CD1c-positive myeloid dendritic cell (primary cell): Measurements from ENCODE around the gene ITGAV.

Experiments
- DNase-seq: peaks from one replicate; pipeline ENCODE4 v3.0.0-alpha.2; 2016; ENCODE audit errors: extremely low spot score

ITGAV gene

DNA sequence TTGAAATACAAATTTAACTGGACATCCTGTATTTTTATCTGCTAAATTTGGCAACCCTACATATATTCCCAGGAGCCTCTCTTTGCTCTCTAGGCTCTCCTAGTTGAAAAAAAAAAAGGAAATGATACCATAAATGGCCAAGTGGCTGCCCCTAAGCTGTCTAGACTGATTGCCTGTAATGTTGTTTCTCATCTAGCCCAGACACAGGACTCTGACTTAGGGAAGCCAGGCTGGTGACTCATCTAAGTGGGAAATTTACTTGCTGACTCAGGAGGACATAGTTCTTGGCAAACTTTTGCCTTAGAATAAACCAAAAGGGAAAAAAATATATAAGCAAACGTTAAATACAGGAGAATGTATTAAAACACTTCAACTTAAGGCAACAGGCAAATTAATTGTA is 14.6 kb upstream of the ITGAV start:
- DNase-seq, result peak; percentile 93

DNA sequence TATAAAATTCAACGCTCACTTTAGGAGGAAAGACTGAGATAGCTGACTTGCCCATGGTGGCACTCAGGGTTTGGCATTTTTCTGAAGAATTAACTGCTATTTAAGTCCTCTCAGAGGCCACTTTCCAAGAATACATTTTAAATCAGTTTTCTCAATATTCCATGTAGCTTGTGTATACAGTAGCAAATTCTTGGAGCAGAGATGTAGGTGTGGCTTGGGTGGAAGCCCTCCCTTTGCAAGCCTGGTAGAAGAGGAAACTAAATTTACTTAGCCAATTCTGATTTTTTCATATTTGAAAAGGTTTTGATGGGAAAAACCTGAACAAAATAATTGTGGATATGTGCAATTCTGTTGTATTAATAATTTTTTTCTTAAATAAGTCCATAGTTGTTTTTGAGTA is 14.0 kb upstream of the ITGAV start:
- no peak for DNase-seq

DNA sequence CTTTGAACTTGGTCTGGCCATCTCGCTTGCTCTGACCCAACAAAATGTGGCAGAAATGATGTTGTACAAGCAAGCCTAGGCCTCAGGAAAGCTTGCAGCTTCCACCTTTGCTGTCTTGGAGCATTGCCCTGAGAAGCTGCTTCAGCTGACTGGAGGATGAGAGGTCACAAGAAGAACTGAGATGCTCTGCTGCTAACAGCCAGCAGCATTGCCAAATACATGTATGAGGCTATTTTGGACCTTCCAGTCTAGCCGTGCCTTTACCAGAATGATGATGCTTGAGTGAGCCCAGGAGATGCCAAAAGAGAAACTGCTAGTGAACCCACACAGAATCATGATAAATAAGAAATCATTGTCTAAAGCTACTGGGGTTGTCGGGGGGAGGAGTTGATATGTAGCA is 13.2 kb upstream of the ITGAV start:
- DNase-seq, result no peak

DNA sequence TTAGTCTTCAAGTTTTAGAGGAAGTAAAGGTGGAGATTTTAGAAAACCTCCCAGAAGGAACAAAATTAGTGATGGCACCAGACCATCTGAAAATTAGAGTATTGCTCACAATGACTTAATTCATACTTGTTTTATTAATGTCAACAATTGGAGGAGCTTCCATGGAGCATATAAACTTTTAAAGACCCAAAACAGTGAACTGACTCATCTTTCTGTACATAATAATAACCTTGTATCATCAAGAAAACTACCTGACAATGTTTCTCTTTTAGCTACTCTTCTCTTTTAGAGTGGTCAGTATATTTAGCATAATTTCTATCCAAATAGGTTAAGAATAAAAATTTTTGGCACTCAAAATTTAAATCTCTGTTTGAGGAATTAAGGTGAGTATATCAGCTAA is 7.2 kb upstream of the ITGAV start:
- DNase-seq, result no peak

DNA sequence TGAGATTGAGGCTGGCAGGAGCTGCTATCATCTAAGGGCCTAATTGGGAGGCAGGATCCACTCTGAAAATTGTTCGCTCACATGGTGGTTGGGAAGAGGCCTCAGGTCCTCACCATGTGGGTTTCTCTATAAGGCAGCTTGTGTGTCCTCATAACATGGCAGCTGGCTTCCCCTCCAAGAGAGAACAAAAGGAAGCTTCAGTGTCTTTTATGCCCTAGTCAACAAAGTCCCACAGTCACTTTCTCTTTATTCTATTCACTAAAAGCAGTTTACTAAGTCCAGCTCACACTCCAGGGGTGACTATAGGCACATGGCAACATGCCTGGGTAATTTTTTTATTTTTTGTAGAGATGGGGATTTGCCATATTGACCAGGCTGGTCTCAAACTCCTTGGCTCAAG is 5.8 kb upstream of the ITGAV start:
- DNase-seq, result no peak

DNA sequence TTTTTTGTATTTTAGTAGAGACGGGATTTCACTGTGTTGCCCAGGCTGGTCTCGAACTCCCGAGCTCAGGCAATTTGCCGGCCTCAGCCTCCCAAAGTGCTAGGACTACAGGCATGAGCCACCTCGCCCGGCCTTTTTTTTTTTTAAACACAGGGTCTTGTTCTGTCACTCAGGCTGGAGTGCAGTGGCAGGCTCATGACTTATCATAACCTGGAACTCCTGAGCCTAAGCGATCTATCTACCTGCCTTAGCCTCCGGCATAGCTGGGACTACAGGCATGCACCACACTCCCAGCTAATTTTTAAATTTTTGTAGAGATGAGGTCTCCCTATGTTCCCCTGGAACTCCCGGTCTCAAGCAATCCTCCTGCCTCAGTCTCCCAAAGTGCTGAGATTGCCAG is 1.4 kb upstream of the ITGAV start:
- DNase-seq, result no peak

DNA sequence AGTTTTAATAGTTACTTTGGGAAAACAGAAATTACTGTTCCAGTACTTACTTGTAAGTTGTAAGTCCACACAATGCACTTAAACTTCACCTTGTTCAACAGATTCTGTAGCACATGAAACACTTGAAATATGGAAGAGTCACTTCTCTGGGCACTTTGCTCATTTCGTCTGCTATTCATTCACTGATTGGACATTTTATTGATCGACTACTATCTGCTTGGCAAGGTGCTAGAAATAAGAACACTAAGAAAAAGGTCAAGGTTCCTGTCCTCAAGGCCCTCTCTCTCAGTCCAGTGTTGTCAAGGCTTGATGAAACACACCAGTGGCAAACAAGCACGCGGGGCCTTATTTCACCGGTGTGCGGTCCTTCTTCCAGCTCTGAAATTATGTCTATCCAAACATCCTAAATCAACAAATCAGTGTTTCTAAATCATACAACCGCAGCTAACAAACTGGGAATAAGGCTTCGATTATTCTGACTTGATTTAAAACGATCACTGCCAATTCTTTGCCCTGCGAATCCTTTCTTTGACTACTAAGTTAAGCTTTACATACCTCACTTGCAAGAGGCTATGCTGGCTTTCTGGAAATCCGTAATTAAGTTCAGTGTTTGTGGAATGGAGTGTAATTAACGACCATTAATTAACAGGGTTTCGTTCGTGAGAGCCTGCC is 780 bp upstream of the ITGAV start:
- no peak for DNase-seq

DNA sequence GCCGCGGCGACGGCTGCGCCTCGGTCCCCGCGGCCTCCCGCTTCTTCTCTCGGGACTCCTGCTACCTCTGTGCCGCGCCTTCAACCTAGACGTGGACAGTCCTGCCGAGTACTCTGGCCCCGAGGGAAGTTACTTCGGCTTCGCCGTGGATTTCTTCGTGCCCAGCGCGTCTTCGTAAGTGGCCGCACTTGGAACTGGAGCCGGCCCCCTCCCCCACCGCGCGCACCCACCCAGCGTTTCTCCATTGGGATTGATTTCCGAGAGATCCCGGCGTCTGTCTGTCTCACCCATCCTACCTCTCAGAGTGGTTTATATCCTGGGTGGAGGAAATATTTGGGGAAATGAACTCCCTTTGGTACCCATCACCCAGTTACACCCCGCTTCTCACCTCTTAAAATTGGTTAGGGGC is 498 bp downstream of the ITGAV start:
- peak; percentile 11 for DNase-seq

DNA sequence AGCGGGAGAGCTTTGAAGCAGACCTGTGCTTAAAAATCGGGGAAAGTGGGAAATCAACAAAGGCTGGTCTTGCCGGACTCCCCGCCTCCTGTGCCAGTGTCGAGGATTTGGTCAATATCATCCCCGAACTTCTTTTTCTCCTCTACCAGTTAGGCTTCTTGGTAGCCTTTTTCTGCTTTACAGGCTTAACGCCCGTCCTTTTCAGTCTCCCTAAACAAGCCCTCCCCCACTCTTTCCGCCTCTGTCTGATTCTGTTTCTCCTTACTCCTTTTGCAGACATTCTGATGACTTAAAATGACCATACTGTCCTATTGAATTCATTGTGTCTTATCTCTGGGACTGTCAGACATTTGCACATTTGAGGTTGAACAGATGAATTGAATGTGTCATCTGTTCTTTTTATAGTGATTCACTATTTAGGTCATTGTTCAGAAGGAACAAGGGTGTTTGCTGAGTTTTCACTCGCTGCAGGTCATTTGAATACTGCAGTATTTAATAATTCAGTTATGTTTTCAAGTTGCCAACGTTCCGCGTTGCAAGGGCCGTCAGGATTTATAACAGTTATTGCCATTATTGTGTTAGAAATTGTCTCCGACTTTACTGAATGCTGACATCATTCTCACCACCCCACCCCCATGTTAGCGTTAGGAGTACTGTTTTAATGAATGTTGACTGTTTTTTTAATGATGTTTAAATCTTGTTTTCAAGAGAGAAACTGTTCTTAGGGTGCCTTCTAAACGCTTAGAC is 1.1 kb downstream of the ITGAV start:
- DNase-seq, result peak; percentile 30

DNA sequence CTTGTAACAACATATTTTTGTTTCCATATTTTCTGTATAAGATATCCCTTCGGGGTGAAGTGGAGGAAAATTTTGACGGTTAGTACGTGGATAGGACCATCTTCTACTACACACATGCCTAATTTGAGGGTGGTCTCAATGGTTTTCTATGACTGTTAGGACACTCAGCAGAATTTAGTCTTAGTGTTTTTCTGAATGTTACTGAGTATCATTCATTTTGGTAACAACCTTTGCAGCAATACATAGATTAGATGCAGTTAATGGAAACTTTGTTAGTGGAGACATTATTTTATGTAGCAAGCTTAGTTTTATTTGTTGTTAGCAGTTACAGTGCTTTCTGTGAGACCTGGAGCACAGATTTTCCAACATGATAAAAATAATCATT is 1.6 kb downstream of the ITGAV start:
- no peak for DNase-seq

DNA sequence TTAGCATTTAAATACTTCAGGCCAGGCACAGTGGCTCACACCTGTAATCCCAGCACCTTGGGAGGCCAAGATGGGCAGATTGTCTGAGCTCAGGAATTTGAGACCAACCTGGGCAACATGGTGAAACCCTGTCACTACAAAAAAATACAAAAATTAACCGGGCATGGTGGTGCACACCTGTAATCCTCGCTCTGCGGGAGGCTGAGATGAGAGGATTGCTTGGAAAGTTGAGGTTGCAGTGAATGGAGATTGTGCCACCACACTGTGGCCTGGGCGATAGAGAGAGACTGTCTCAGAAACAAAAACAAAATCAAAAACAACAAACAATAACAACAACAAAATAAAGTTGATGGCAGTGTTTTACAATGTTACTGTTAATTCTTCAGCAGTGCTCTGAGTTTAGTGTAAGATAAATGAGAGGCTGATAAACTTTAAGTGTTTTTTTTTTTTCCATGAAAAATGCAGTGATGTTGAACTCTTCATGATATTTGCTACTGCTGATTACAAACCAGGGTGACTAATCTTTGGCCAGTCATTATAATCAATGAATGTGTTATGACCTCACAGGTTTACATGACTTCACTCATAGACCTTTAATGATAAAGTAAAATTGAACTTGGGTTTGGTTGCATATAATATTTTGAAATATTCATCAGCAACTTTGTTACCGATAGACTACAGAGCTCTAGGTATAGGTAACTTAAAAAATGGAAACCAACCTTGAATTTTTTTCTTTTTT is 2.5 kb downstream of the ITGAV start:
- DNase-seq, result no peak

DNA sequence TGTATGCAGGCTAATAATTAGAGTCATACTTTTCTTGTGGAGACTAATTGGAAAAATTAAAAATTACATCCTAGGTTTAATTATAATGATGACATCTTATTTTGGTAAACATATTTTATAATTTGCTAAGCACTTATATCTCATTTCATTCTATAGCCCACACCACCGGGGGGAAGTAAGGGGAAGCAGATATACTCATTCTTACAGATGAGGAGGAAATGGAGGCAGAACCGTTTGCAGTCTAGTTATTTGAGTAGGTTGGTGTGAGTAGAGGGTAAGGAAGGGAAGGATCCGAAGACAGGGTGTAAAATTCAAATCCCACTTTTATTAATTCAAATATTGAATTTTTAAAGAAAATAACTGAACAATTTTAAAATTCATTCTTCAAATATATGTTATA is 3.7 kb downstream of the ITGAV start:
- DNase-seq, result peak; percentile 22

DNA sequence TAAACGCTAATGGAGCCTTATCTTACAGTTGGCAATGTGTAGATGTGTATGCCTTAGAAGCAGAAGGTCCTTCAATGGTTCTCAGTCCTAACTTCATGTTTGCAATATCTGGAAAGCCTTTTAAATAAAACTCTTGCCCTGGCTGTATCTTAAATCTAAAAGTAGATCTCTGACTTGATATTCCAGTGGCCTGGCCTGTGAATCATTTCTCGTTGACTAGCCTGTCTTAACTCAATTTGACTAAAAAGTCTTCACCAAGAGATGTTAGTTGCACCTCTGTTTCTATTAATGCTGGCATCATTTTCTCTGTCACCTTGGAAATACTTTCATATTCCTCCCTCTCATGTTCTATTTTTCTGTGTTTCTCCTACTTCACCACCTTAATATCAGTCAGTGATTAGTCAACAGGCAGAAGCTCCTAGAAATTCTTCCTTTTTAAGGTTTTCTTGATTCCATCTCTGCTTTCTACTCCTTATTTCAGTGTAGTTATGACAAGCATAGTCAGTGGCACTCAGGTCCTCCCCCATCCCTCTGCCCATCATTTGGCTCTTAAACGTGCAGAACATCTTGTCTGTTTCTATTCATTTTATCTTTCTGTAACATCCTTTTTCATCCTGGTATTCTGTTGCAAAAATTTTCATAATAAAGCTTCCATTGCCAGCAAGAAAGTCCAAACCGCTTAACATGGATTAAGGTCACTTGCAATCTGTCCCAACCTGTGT is 4.3 kb downstream of the ITGAV start:
- DNase-seq, result no peak

DNA sequence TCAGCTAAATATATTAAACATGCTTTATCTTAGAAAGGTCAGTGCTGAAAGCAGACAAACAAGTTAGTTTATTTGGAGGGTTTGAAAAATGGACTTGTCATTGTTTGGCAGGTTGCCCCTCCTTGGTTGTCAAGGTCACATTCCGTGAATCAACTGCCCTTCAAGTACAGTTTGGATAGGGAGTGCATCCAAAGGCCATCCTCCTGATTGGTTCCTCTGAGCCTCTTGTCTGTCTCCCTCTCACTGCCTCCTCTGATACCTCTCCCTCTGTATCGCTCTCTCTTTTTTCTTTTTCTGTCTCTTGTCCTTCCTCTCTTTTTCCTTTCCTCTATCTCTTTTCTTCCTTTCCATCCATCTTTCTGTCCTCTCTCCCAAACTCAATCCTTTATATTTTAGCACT is 5.4 kb downstream of the ITGAV start:
- DNase-seq, result no peak

DNA sequence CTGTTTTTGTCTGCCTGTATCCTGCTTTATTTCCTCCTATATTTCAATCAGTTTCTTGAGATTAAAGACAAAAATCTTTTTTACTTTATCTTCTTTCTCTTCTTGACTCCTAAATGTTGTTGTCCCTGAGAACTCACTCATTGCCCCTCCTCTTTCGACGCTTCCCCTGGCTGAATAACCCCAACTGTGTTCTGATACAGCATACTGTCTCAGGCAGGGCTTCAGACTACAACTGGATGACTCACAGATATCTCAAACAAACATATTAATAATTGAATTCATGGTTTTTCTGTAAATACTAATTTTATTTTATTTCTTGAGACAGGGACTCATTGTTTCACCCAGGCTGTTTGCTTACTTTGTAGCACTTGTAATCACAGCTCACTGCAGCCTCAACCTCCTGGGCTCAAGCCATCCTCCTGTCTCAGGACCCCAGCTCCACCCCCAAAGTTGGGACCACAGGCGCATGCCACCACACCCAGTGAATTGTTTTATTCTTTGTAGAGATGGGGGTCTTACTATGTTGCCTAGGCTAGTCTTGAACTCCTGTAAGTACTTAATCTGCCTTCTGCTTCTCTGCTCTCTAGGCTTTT is 9.4 kb downstream of the ITGAV start:
- no peak for DNase-seq

DNA sequence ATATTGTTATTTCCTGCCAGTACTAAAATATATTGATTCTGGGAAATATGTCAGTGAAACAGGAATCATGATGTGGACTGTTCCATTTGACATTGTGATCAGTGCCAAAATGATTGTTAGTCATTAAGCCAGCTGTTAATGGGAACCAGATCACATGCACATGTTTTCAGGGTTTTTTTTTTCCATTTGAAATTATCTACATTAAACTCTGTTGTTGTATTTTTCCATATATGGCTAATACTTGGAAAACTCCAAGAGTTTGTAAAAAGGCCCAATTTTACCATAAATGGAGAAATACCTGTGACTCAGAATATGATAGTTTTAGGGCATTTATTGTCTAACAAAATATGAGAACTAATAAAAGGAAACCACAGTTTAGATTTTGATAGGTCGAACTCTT is 13.4 kb downstream of the ITGAV start:
- DNase-seq, result no peak

DNA sequence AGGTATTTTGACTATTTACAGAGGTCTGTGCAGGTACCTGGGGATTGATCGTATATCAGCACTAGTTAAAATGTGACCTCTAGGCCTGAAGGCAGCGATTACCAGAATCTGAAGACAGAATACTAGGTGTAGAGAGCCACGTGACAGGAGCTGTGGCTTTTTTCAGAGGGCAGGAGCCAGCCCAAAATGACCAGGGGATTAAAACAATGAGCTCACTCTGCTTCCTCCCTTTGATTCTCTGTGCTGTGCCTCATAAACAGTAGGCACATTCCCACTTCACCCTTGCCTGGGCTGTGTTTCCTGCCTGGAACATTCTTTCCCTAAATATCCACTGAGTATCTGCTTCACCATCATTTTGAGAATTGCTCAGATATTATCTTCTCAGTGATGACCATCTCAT is 15.2 kb downstream of the ITGAV start:
- no peak for DNase-seq

DNA sequence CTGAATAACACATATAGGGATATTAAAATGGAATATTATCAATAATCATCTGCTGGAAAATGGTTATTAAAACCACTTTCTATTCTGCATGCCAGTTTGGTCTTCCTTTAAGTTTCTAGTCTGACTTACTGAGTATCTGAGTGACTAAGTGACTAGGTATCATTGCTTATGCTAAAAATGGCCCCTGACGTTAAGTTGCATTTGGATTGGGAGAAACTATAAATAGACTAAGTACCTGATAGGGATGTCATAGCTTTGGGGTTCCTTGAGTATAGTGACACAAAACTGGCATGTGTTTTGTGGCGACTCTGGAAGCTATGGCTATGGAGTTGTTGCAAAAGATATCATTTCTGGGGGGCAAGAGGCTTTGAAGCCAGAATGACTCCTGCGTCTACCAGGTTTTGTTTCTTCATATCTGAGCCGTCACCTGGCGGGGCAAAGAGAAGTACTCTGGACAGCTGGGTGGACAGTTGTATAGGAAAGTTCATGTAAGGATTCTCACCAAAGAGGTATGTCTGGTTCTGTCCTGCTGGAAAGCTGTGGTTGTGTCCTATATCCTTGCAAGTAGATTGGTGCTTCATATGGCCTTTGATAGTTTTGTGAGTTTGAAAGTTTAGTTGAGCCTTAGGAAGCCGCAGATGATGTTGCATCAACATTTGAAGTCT is 17.9 kb downstream of the ITGAV start:
- no peak for DNase-seq

DNA sequence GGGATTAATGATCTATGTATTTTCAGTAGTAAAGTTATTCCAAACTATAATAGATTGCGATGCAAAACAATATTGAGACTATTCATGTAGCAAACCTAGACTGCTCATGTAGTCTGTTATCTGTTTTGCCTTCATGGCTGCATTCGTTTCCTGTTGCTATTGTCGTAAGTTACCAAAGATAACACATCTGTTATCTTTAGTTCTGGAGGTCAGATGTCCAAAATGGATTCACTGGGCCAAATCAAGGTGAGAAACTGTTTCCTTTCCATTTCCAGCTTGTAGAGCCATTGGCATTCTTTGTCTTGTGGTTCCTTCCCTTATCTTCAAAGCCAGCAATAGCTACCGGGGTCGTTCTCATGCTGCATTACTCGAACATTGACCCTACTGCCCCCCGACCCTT is 20.9 kb downstream of the ITGAV start:
- DNase-seq, result no peak

DNA sequence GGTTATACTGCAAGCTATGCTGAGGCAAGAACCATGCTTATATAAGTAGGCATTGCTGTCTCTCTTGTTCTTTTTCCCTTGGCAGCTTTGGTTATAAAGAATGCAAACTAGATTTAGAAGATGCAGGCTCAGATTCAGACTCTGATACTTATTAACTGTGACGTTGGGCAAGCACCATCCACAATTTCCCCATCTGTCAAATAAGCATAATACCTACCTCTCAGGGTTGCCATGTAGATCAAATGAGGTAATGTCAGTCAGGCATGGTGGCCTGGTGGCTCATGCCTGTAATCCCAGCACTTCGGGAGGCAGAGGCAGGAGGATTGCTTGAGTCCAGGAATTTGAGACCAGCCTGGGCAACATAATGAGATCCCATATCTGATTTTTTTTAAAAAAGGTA is 21.7 kb downstream of the ITGAV start:
- DNase-seq, result no peak

DNA sequence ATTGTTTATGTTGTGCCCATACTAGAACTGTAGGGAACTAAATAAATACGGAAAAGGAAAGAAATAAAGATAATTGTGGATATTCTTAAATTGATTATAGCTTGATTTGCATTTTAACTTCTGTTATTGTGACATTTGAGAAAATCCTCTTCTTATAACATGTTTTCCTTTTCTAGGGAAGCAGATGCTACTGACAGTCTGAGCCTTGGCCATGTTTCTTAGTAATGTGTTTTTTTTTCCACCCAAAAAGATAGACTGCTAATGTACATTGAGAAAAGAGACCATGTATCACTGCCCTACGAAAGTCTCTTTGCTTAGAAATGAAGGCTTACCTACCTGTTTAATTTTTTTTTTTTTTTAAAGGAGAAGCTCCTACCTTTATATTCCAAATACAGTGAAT is 22.2 kb downstream of the ITGAV start:
- no peak for DNase-seq
